ENCODE results near the gene GOLGA1.
A peak's percentile ranks its signal among the peaks of the same experiment; 100 is the strongest.

The GOLGA1 gene

GRCh38 chr9:124861342-124862229, 79.3 kb downstream of the GOLGA1 start, which contains the start of the genes ARPC5L and RPL35:
ARPC5L (plus strand) TSS chr9:124862130; CDS start chr9:124869291, 7,161 bp downstream.
RPL35 (minus strand) TSS chr9:124861957; CDS start chr9:124861912, 45 bp downstream.
- no peak for TF ChIP-seq CTCF (IDR thresholded peaks at IDR 0.05; ENCODE audit: low read depth, low read length)
- H3K4me3 ChIP-seq (ENCODE audit: low read depth, low read length): peak within 1 kb of the TSS; percentile 85

- TF ChIP-seq CTCF (IDR thresholded peaks at IDR 0.05; ENCODE audit: low read depth, low read length): no peak
Observed at GRCh38 chr9:124860582-124861341, 80.1 kb downstream of the GOLGA1 start.

GRCh38 chr9:124859803-124860581, 80.9 kb downstream of the GOLGA1 start:
- peak overlapping the region; percentile 85 for H3K4me3 ChIP-seq (ENCODE audit: low read depth, low read length)
- TF ChIP-seq CTCF (IDR thresholded peaks at IDR 0.05; ENCODE audit: low read depth, low read length): no peak

More at GRCh38 chr9:124860582-124861341, 80.1 kb downstream of the GOLGA1 start:
- peak overlapping the region; percentile 85 for H3K4me3 ChIP-seq (ENCODE audit: low read depth, low read length)

GRCh38 chr9:124858330-124859046, 82.4 kb downstream of the GOLGA1 start:
- no peak overlapping the region for H3K4me3 ChIP-seq (ENCODE audit: low read depth, low read length)
- no peak for TF ChIP-seq CTCF (IDR thresholded peaks at IDR 0.05; ENCODE audit: low read depth, low read length)

GRCh38 chr9:124857533-124858162, 83.2 kb downstream of the GOLGA1 start:
- no peak overlapping the region for H3K4me3 ChIP-seq (ENCODE audit: low read depth, low read length)
- TF ChIP-seq CTCF (IDR thresholded peaks at IDR 0.05; ENCODE audit: low read depth, low read length): no peak
